Inflammatory macrophage (primary cell): Measurements from ENCODE around the gene RXFP1.
A peak's percentile ranks its signal among the peaks of the same experiment; 100 is the strongest.

Experiments used
- DNase-seq, 2 donors: peaks; one replicate each; pipeline ENCODE4 v3.0.0-alpha.2; 2020 to 2022
- total RNA-seq, 18 experiments: gene quantifications; one replicate each; lab custom pipeline; 2026; ENCODE audit warnings: mixed read lengths in 6 of 18, inconsistent platforms in 2 of 18; lab: John Stamatoyannopoulos, UW

RXFP1 gene
- 0 to 1.3 (median 0.13) reads per million in 18 experiments for total RNA-seq

DNA sequence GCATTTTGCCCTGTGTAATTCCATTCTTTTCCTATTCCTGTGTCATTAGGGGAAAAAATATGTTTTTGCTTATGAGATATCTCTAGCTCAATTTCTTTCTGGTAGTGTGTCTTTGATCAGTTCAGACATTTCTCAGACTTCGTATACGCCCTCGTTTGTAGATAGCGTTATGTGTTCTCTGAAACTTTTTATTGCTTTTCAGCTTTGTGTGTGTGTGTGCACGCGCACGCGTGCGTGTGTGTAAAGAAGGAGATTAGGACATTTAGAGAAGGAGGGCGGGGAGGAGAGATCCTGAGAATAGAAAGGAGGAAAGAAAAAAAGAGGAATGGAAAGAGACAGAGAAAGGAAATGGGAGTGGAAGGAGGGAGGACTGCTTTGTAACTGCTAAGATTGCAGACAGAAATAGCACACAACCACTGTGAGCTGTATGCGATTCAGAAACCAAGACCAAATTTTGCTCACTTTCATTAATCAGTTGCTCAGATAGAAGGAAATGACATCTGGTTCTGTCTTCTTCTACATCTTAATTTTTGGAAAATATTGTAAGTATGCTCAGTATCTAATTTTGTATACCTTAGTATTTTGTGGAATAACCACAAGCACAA, at the start of gene RXFP1:
Gene RXFP1 (plus strand): TSS at position 399 of the 605 bp plus-strand sequence. CDS start 95 bp downstream, at position 494.
- DNase-seq, result no peak

DNA sequence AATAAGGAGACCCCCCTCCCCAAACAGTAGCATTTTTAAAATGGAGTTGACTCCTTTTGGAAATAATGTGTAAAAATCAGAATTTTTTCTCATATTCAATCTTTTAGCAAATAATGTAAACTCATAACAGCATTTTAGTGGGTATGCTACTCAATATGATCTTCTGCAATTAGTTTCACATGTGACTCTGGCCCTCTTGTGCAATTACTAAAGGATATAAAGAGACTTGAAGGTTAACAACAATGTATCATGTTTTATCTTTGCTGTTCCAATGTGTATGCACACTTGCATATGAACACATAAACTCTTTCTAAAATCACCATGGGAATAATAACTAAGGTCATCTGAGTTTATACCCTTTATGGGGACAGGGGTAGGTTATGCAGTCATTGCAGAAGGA, 39.9 kb upstream of the RXFP1 start:
- no peak for DNase-seq

DNA sequence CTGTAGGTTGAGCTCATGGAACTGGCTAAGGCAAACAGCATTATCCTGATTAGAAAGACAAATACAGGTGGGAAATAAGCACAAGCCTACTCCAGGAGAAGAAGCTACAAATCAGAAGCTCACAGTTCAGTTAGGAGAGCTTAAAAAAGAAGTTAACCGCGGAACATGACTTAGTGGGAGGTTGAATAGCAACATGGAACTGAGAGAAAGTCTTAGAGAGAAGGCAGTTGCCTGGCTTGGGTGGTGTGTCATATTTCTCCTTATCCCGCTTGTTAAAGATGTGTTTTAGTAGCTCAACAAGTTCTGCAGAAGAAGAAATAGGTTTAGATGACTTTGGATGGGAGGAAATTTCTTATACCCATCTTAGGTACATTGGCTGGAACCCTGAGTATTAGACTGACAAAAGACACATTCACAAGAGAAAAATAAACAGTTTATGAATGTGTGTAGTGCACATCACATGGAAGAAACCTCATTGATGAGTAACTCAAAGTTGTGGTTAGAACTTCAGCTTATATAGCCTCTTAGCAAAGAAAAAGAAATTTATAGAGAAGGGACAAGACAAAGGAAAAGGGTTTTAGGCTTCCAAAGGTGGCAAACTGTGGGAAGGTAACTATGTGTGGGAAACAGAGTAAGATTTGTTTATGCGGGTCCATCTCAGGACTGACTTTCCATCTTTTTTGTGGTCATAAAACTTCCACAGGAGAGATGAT, 37.4 kb upstream of the RXFP1 start:
- no peak for DNase-seq

DNA sequence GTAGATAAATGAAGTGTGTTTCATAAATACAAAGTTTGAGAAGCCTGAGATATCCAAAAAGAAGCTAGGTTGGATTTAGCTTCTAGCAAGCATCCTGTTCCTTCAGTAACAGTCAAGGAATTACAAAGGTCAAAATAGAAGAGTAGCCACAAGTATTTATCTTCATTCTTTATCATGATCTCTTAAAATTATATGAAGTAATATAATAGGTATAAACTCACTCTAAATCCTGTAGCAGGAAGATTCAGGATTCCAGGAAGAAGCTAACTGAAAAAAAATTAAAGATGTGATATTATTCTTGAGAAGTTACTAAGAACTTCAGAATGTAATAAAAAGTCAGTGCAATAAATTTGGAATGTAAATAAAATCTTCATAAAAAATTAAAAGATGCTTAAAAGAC, 31.1 kb upstream of the RXFP1 start:
- no peak for DNase-seq

DNA sequence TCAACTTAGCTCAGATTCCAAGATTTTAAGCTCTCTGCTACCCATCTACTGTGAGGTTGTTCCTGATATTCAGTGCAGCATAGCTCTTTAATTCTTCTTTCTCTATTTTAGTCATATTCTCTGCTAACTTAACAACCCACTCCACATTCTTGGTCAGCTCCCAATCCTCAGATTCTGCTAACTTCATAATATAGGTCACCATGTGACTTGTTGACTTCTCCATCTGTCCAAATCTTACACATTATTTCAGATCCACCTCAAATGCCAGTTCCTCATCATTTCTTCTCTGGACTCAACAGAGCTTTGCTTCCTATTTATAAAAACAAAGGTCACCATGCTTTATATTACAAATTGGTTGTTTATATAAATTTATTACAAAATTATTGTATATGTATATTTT, 29.3 kb upstream of the RXFP1 start:
- DNase-seq, result peak; percentile 31 to 51

DNA sequence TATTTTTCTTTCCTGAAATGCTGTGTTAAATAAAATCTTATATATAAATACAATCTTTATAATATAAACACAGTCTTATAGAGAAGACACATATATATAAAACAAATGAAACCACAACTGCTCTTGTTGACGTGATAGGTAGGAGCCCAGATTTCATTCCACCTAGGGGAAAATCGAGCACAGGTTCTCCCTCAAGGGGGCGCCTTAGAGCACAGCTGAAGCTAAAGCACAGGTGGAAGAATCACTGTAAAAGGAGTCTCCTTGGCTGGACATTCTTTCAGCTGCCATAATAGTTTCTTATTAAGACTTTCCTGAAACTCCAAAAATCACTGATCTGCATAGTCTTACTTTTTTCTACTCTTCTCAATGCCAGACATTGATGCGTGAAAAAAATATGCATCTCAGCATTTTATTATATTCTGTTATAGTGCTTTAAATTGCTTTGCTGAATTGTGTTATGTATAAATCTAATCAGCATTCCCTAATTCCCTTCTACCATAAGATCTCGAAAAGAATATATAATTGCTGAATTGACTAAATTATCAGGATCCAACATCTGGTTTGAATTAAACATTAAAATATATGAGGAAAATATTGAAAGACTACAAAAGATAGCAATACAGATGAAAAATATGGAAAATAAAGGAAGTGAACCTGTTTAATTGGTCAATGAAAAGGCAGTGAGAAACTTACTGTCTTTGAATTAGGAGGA, 25.5 kb upstream of the RXFP1 start:
- DNase-seq, result peak; percentile 39 to 58

GRCh38 chr4:158500054-158500453, 21.6 kb upstream of the RXFP1 start:
- no peak for DNase-seq

- DNase-seq, result peak; percentile 3 to 28
Measured at GRCh38 chr4:158513256-158513655, 8.4 kb upstream of the RXFP1 start.

DNA sequence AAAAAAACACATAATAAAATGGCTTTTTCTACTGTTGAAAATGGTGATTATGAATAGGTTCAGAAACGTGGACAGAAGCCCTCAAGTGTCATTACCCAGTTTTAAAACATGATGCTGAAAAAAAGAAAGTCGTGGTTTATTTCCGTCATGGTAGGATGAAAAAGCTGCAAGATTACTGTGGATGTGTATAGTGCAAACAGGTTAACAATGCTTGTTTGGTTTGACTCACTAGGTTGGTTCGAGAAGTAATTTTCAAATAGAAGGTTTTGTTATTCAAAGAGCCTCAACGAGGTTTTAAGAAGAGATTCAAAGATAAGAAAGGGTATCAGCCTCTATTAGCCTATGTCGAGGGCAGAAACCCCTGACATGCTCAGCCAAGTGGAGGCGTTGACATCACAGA, 2.5 kb upstream of the RXFP1 start:
- DNase-seq, result no peak

DNA sequence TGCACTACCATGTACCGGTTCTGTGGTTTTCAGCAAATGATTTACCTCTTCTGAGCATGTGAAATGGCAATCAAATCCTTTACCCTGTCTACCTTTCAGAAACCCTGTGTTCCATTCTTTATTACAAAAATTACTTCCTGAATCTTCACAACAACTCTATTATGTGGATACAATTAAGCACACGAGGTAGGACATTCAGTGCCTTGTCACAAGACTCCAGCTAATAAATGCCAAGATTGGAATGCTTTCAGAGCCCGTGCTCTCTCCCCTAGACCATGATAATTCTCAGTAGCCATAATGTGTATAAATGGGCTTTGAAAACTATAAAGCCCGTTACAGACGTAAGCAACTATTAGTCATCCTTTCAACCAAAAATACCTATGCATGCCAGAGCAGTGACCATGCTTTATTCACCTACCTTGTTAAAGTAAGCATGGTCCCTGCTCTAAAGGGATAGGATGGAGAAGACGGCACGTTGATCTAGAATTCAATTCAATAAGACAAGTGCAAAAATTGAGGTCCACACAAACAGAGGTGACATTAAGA, 2.4 kb downstream of the RXFP1 start:
- DNase-seq, result no peak

GRCh38 chr4:158527516-158527915, 5.8 kb downstream of the RXFP1 start:
- no peak for DNase-seq

DNA sequence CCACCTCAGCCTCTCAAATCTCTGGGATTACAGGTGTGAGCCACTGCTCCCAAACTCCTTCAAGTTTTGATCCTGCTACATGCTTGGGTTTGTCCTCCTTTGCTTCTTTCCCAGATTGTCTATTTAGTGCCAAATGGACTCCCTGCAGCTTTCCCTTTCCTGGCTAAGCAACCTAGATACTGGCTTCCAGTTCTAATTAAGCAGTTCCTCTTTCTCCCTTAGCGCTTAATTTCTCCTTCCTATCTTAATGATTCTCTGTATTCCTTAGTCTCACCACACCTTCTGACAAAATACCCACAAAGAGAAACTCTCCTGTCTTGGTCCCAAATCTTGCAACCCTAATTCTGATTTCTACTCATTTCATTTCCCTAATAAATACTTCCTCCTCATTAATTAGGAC, 7.8 kb downstream of the RXFP1 start:
- no peak for DNase-seq

- peak; percentile 16 to 35 for DNase-seq
Measured at GRCh38 chr4:158530381-158530780, 8.7 kb downstream of the RXFP1 start.

DNA sequence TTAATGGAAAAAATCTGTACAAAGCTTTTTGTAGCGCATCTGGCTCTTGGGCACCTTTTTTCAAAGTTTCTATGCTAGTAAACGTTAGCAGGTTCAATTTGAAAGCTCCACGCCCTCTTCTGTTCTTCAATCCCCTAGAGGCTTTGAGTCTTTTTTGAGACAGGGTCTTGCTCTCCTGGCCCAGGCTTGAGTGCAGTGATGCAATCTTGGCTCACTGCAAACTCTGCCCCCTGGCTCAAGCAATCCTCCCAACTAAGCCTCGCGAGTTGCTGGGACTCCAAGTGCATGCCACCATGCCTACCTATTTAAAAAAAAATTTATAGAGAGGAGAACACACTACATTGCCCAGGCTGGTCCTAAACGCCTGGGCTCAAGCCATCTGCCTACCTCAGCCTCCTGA, 9.2 kb downstream of the RXFP1 start:
- DNase-seq, result no peak

DNA sequence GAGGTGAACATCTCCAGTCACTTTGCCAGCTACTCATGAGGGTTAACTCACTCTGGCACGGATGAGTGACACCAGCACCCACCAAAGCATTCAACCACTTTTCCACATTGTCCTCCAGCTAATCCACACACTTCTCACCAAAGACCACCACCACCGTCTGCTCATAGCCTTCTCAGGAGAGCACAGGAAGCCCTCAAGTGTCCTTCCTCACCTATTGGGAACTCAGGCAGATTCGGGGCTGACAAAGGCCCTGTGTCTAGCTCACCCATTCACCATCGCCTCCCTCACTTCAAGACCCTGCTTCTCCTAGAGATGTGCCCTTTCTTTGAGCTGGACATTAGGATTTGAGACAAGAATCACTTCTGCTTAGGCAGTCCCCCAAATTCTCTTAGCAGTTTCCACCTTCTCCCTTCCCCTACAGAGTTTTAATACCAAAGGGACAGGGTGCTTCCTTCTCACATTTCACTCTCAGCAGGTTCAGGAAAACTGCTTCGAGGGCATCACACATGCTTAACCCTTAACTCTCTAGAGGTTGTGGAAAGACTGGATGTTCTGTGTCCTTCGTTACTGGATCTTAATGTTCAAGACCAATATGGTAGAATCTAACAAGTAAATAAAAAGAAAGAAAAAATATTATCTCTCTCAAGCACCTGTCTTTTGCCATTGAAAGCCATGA, 11.0 kb downstream of the RXFP1 start:
- DNase-seq, result no peak

- DNase-seq, result no peak
Measured at GRCh38 chr4:158534727-158535126, 13.0 kb downstream of the RXFP1 start.

GRCh38 chr4:158535130-158535614, 13.5 kb downstream of the RXFP1 start:
- peak; percentile 75 to 76 for DNase-seq

DNA sequence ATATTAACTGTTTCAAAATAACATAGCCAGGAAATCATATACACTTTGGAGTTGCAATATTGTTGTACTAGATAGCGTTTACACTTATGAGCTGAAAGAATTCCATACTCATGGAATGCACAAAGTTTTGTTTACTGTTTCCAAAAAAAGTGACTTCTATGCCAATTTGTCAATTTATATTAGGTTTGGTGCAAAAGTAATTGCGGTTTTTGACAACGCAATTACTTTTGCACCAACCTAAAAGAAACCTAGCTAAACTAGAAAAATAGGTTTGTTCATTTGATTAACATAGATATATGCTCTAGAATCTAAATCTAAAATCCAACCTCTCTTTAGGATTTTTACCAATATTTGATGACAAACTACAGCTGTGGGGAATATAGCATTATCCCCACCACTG, 15.2 kb downstream of the RXFP1 start:
- no peak for DNase-seq

DNA sequence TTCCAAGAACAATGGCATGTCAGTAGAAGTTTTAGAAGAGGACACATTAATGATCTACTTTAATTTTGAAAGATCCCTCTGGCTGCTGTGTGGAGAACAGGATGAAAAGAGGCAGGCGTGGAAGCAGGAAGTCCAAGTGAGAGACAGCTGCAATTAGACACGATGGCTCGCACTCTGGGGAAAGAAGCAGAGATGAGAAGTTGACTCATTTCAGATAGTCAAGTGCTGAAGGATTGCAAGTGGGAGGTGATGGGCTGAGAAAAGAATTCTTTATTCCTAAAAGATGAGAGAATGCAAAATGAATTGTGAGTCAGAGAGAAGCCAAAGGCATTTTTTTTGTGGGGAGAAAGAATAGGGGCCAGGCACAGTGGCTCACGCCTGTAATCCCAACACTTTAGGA, 16.5 kb downstream of the RXFP1 start:
- peak; percentile 62 to 72 for DNase-seq

DNA sequence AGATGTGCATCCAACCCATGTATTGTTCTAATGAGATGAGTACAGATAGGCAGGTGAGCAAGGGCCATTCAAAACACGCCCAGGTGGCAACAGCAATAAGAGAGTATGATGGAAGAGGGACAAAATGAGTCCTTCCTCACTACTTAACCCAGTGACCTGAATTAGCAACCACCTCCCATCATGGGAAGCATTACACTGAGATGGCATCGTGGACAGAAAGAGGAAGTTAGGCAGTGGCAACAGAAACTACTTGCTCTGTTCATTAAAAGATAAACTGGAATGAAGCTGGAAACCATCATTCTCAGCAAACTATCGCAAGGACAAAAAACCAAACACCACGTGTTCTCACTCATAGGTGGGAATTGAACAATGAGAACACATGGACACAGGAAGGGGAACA, 17.2 kb downstream of the RXFP1 start:
- peak; percentile 76 to 79 for DNase-seq

DNA sequence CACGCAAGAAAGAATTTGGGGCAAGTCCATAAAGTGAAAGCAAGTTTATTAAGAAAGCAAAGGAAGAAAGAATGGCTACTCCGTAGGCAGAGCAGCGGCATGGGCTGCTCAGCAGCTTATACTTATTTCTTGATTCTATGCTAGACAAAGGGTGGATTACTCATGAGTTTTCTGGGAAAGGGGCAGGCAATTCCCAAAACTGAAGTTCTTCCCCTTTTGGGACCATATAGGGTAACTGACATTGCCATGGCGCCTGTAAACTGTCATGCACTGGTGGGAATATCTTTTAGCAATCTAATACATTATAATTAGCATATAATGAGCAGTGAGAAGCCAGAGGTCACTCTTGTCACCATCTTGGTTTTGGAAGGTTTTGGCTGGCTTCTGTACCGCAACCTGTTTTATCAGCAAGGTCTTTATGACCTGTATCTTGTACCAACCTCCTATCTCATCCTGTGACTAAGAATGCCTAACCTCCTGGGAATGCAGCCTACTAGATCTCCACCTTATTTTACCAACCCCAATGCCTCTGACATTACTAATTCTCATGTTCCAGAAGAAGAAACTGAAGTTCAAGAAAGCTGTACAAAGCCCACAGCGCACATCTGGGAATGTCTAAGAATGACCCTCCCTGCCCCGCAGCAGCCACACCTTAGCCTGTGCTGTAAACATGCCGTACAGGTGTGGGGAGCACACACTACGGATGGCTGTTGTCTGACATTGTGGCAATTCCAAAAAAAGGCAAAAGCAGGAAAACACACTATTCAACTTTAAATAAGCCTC, 18.6 kb downstream of the RXFP1 start:
- peak; percentile 48 to 58 for DNase-seq

DNA sequence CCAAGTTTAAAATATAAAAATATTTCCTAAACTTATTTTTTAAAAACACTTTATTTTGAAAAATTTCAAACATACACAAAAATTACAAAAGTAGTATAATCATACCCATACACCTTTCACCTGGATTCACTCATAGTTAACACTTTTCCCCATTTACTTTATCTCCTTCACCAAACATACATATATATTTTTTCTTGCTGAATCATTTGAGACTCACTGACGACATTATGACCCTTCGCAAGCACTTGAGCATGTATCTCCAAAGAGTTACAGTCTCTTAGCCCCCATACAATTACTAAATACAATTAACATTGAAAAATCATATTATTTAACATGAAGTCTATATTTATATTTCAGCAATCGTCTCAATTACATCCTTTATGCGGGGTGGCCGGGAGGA, 19.8 kb downstream of the RXFP1 start:
- no peak for DNase-seq
